HG02884 (cell line): Measurements from ENCODE around the gene DYNLRB1.
A peak's percentile ranks its signal among the peaks of the same experiment; 100 is the strongest.
"Not testable (repeated sequence)": the region's sequence is repeated elsewhere in the genome, so short reads cannot be mapped to it uniquely, and the experiment has no call there.

Source experiments
- ATAC-seq: cut with Tn5 transposase; IDR thresholded peaks from one replicate; pipeline ENCODE4 v1.9.1; 2021; ENCODE audit warnings: mild to moderate bottlenecking, moderate library complexity; ENCODE audit not compliant: unreplicated experiment

Gene DYNLRB1

DNA sequence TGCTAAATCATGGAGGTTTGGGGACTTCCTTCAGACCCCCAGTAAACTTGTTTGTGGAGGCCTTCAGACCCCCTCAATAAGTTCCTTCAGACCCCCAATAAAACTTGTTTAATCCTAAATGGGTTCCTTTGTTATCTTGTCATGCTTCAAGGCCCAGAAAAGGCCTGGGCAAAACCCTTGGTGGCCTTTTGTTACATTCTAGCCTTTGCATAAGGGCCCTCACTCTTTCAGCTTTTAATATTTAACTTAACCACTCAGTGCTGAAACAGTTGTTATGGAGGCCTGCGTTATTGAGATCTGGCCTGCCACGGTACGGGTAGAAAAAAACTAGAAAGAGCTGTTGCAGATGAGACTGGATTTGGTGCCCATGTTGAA lies 4.3 kb upstream of the DYNLRB1 start:
- ATAC-seq: no peak

- ATAC-seq: no peak
These were observed 3.8 kb upstream of the DYNLRB1 start for GRCh38 chr20:34512266-34512954.

DNA sequence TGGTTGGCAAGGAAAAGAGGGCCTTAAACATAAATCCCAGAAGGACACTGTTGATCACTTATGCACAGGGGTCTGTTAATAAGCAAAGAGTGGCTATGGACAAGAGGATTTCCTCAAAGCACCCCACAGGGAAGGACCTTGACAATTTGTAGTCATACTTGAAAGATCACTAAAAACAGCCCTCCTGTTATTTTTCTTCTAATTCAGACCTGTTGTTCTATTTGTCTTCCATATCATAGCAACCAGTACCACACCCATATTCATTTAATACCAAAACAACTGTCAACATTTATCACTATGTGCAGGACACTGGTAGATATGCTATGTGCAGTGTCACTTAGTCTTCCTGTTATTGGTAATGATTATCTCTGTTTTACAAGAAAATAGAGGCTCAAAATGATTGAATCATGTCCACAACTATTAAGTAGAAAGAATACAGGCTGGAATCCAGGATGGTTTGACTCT lies 3.2 kb upstream of the DYNLRB1 start:
- no peak for ATAC-seq

DNA sequence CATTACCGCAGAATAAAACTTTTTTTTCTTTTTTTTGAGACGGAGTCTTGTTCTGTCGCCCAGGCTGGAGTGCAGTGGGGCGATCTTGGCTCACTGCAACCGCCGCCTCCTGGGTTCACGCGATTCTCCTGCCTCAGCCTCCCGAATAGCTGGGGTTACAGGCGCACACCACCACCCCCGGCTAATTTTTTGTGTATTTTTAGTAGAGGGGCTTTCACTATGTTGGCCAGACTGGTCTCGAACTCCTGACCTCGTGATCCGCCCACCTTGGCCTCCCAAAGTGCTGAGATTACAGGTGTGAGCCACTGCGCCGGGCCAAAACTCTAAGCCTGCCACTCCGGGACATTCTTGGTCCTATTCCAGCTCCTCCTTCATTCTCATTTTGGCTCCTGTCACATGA lies 2.2 kb upstream of the DYNLRB1 start:
- not testable (repeated sequence) for ATAC-seq

DNA sequence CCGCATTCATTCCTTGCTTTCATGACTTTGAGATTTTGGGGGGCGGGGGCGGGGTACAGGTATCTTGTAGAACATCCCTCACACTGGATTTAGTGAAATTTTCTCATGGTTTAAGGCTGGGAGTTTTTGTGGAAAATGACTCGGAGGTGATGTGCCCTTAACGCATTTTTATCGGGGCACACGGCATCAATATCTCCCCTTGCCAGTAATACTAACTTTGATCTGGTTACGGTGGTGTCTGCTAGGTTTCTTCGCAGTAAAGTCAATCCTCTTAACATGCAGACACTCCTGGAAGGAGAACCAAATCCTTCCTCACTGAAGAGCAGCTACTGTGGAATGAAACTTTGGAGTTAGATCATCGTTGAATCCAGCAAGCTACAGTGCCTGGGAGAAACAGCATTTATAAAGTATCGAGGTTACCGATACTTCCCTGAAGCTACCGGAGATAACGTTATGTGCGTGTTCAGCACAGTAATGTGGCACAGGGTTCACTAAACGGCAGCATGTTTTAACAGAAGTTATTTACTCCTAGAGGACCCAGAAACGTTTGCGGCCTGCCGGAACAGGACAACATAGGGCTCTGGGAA lies 1.2 kb upstream of the DYNLRB1 start:
- ATAC-seq: no peak

GRCh38 chr20:34515484-34516246 lies 557 bp upstream of the DYNLRB1 start:
- ATAC-seq: peak; percentile 41

DNA sequence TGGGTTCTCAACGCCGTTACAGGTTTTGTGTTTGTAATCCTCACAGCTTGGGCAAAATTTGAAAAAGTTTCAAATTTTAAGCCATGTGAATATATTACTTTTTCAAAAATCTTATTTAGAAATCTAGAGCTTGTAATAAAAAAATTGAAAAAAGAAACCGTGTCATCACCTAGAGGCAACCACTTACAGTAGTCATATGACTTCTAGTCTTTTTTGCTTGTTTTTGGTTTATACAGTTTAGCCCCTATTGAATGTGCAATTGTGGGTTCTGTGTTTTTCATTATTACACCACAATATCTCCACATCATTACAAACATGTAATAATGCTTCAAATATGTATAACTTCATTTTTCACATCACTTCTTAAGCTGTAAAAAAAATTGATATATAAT lies 888 bp downstream of the DYNLRB1 start:
- ATAC-seq: no peak

GRCh38 chr20:34518863-34519262 lies 2.6 kb downstream of the DYNLRB1 start:
- not testable (repeated sequence) for ATAC-seq

GRCh38 chr20:34519841-34520240 lies 3.6 kb downstream of the DYNLRB1 start:
- ATAC-seq: not testable (repeated sequence)

GRCh38 chr20:34522969-34523871 lies 7.0 kb downstream of the DYNLRB1 start:
- no peak for ATAC-seq

DNA sequence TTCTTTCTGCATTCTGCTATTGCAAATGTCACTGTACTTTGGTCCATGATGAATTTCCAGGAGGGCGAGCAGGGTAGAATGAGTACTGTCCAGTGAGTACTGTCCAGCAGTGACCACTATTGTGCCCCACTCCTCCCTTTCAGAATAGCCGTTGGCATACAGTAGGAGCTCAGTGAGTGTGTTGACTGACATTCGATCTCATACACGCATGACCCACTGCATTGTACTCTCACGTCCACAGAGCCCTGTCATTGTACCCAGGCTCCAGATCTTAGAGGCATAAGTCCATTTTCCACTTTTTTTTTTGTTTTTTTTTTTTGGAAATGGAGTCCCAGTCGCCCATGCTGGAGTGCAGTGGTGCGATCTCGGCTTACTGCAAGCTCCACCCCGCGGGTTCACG lies 8.2 kb downstream of the DYNLRB1 start:
- no peak for ATAC-seq

- no peak for ATAC-seq
These were observed 9.1 kb downstream of the DYNLRB1 start for GRCh38 chr20:34525342-34525708.

DNA sequence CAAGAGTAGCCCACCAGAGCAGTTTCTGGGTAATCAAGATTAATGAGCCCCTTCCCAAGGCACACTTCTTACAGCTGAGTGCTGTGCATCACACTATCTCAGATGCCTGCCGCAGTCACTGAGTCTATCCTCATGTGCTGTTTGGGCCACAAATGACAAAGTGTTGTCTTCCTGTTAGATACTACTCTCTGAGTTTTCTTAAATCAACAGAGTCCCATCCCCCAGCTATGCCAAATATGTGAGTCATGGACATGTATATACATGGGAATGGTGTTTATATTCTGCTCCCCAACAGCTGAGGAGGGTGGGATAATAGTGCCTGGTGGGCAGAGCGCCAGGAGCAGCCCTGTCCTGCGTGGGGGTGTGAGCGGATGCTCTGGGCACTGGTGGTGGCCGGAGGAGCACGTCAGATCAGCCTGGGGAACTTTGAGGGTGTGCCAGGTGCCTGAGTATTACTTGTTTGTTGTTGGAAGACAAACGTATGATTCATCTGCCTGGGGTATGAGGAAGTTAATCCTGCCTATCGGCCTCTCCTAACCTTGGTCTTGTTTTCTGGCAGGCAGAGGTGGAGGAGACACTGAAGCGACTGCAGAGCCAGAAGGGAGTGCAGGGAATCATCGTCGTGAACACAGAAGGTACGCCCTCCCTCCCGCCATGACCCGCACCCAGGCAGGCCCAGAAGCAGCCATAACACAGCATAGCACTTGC lies 9.6 kb downstream of the DYNLRB1 start:
- ATAC-seq: no peak

DNA sequence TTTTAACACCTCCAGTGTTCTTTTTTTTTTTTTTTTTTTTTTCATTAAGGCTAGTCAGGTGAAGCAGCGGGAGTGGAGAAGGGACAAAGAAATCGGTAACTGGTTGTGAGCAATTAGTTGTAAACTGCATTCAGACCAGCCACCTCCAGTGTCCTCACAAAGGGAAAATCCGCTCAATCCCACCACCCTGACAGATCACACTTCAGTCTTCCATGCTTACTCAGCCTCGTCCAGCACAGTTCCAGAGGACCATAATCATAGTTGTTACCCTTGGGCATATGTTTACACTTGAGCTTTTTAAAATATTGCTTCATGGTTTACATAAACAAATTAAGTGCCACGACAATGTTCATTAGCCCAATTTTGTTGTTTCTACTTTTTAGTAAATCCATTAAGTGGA lies 10.2 kb downstream of the DYNLRB1 start:
- ATAC-seq: no peak

DNA sequence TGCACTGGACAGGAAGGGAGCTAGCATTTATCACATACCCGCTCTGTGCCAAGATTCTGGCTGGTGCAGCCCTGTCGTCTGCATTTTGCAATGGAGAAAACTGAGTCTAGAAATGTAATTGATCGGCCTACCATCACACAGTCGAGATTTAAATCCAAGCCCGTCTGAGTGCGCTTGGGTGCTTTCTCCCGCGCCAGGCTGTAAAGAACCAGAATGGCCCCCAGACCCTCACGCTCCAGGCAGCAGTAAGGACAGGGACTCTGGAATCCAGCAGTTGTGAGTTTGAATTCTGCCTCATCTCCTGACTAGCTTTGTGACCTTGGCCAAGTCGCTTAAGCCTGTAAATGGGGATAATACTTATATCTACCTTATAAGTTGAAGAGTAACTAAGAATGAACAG lies 10.8 kb downstream of the DYNLRB1 start:
- ATAC-seq: no peak

GRCh38 chr20:34528921-34529297 lies 12.7 kb downstream of the DYNLRB1 start:
- no peak for ATAC-seq

- ATAC-seq: no peak
These were observed 13.5 kb downstream of the DYNLRB1 start for GRCh38 chr20:34529742-34530141.

DNA sequence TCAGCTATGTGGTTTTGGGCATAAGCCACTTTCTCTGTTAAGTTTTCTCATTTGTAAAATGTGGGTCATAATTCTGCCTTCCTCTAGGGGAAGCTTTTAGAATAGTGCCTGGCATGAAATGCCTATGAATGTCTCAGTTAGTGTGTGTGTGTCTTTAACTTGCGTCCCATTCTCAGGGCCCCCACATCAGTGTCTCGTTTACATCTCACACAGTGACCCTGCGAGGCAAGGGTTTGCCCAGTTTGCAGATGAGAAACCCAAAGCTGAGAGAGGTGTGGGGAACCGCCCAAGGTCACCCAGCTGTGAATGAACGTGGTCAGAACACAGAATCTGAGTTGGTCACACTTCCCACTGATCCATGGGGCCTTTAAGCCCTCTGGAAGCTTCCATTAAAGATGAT lies 14.1 kb downstream of the DYNLRB1 start:
- ATAC-seq: no peak

DNA sequence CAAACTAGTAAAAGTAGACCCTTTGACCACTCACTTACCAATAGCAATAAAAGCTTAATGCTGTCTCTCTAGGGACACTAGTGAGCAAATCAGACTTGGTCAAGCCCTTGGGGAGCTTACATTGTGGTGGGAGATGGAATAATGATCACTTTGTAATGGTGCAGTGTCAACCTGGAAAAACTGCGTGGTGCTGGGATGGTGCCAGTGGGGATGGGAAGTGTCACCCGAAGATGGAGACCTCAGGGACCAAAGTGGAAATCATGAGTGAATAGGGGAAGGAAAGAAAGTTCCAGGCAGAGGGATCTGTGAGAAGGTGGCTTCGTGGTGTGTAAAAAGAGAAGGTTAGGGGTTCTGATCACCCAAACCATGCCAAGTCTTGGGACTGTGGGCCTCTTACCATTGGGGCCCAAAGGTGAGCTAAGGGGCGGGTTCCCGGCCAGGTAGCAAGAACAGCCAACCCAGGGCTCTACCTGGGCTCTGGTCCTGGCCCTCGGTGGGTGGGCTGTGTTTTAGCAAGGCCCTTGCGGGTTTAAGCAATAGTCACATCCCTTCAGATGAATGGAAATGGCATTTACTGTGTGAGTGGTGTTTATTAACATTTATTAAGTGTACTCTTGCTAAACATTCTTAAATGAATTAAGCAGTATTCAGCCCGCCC lies 15.5 kb downstream of the DYNLRB1 start:
- ATAC-seq: no peak

- ATAC-seq: no peak
These were observed 16.1 kb downstream of the DYNLRB1 start for GRCh38 chr20:34532320-34532719.
